ENCODE results near the gene PCYT2.

The PCYT2 gene

DNA sequence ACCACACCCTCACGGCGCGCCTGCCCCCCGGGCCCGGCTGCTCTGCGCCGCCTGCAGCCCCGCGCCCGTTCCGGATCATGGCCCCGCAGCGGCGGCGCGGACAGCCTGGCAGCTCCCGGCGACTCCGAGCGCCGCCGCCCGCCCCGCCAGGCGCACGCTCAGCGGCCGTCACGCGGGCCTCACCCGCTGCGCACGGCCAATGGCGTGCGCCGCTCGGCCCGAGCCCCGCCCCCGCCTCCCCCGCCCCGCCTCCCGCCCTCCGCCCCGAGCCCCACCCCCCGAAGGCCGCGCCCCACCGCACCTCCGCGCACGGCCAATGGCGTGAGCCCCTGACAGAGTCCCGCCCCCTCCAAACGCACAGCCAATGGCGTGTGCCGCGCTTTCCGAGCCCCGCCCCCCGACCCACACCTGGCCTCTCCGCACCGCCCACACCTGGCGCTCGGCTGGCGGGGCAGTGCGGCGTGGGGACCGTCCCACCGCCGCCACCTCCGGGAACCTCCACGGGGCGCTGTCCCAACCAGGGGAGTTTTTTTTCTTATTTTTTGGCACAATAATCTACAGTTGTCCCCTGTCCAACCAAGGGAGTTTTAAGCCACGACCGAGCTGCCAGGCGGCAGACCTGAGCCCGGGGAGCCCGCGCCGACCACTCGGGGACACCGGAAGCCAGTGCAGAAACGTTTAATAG lies at the start of gene PCYT2:
Gene PCYT2, minus strand, starts transcription at position 123 of the 685 bp plus-strand sequence. Its CDS starts 44 bp downstream, at position 79.
- peak; percentile 88 for DNase-seq

DNA sequence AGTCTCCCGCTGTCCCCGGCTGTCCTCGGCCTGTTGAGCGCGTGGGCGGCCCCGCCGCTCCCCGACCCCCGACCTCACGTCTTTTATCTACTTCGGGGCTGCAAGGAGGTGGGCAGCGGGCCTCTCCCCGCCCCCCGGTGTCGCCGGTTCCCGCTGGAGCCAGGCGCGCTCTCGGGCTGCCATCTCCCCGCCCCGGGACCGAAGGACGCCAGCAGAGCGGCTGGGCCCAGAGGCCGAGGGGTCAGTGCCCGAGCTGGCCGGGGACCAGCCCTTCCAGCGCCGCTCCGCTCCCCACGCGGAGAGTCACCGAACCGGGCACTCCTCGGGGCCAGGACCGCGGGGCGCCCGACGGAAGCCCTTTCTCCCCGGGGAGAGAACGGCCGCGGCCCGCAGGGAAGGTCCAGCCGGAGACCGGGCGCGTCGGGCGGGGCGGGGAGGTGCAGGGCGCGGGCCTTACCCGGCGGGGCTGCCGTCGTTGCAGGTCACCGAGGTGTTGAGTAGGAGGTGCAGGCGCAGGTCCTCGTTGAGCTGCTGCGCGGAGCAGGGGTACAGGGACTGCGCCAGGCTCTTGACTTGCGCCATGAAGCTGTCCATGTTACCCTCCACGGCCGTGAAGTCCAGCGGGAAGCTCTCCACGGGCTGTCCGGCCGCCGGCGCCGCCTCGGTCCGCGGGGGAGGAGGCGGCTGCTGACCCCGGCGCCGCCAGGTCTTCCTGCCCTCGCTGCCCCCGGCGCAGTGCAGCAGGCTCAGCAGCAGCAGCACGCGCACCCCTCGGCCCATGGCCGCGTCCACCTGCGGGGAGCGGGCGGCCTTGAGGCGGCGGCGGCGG lies 49.1 kb upstream of the PCYT2 start:
- no peak for DNase-seq

DNA sequence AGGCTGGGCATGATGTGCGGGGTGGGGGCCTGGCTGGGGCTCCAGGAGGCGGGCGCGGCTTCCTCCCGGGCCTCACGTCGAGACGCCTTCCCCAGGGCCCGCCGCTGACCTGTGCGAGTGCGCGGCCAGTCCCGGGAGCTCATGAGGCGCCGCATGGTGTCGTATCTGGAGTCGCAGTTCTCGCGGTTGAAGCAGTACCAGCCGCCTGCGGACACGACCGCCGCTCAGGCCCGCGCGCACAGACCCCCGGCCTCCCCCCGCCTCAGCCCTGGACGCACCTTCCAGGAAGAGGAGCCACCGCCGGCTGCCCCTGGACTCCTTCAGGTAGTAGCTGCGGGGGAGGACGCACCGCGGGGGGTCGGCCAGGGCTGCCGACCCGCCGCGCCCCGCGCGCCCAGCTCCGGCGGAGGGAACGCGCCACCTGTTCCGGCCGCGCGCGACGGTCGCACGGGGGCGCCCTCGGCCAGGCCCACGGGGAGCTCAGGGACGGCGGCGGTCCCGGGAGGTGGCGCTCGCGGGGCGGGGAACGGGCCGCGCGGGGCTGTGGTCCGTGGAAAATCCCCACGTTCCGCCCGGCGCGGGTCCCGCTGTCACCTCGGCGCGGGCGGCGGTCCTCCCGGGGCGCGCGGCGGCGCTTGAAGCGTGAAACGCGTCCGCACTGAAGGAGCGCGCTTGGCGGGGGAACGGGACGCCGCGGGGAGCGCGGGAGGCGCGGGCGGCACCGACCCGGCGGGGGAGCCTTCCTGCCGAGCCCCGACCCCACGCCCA lies 48.3 kb upstream of the PCYT2 start:
- DNase-seq: peak; percentile 72

DNA sequence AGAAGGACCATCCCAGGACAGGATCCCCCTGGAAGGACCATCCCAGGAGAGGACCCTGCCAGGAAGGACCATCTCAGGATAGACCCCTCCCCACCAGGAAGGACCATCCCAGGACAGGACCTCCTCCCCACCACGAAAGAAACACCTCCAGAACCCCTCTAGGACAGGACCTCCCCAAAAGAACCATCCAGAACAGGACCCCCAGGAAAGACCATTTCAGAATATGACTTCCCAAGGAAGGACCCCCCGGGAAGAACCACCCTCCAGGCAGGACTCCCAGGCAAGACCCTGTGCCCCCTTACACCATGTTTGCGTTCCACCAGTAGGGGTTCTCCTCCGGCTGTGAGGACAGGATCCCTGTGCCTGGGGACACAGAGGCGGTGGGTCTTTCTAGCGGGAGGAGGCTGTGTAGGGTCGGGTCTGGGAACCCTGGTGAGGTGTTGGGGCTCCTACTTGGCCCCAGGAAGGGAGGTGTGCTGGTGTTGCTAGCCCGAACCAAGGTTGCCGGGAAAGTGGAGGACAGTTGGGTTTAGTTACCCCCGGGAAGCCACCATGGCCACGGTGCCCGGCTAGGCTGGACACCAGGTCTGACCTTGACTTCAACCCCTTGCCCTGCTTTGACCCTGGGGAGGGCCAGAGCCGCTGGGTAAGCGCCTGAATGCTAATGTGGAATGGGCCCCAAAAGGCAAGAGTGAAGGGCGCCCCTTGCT lies 47.6 kb upstream of the PCYT2 start:
- no peak for DNase-seq

- no peak for DNase-seq
These were observed 46.7 kb upstream of the PCYT2 start for GRCh38 chr17:81957691-81958432.

- DNase-seq: no peak
These were observed 45.7 kb upstream of the PCYT2 start for GRCh38 chr17:81956607-81957589.

DNA sequence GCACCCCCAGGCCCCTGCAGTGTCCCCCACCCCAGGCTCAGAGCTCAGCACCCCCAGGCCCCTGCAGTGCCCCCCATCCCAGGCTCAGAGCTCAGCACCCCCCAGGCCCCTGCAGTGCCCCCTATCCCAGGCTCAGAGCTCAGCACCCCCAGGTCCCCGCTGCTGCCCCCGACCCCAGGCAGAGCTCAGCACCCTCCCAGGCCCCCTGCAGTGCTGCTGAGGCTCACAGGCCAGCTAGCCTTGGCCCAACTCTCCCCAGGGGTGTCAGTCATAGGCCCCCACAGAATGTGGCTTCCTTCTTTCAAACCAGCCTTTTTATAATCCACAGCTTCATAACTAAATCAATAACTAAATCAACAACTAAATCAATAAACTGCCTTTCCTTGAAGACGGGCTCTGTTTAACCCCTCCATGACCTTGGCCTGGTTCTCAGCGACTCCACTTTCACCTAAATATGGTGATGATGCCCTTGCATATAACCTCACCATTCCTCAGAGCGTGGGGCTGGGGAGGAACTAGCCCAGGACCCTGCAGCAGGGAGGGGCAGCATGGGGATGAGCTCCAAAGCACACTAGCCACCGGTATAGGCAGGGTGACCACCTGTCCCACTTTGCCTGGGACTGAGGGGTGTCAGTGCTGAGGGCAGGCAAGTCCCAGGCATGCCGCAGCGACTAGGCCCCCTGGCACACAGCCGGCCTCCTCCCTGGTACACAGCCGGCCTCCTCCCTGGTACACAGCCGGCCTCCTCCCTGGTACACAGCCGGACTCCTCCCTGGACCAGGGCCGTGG lies 44.8 kb upstream of the PCYT2 start:
- no peak for DNase-seq

DNA sequence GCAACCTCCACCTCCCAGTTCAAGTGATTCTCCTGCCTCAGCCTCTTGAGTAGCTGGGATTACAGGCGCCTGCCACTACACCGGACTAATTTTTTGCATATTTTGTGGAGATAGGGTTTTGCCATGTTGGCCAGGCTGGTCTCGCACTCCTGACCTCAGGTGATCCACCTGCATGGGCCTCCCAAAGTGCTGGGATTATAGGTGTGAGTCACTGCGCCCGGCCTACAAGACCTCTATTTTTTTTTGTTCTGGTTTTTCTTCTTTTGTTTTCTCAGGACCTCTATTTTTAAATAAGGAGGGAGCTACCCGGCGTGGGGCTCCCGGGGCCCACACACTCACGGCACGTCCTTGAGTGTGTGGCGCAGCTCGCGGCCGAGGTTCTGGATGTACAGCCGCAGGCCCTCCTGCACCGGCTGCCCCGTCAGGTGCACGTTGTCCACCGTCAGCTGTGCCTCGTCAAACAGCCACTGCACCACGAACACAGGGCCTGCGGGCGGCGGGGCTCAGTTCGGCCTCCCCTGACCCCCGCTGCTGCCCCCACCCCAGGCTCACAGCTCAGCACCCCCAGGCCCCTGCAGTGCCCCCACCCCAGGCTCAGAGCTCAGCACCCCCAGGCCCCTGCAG lies 44.0 kb upstream of the PCYT2 start:
- no peak for DNase-seq

- DNase-seq: no peak
These were observed 43.2 kb upstream of the PCYT2 start for GRCh38 chr17:81954131-81955057.

- DNase-seq: peak; percentile 32
These were observed 42.2 kb upstream of the PCYT2 start for GRCh38 chr17:81953443-81953842.

DNA sequence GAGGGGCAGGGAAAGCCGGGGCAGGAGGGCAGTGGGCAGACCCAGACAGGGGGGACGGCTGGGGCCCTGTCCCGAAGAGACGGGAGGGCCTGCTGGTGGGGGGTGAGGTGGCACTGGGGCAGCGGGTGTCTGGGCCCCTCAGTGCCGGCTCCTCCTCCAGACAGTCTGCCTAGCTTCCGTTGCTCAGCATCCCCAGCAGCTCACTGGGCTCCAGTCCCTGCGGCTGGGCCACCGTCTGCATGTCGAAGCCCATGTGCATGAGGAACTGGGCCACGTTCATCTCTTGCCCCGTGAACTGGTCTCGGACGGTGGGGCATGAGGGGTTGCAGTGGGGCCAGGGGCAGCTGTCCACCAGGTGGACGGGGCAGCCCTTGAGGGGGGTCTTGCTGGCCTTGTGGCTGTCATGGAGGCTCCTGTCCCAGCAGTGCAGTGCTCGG lies 41.6 kb upstream of the PCYT2 start:
- no peak for DNase-seq

DNA sequence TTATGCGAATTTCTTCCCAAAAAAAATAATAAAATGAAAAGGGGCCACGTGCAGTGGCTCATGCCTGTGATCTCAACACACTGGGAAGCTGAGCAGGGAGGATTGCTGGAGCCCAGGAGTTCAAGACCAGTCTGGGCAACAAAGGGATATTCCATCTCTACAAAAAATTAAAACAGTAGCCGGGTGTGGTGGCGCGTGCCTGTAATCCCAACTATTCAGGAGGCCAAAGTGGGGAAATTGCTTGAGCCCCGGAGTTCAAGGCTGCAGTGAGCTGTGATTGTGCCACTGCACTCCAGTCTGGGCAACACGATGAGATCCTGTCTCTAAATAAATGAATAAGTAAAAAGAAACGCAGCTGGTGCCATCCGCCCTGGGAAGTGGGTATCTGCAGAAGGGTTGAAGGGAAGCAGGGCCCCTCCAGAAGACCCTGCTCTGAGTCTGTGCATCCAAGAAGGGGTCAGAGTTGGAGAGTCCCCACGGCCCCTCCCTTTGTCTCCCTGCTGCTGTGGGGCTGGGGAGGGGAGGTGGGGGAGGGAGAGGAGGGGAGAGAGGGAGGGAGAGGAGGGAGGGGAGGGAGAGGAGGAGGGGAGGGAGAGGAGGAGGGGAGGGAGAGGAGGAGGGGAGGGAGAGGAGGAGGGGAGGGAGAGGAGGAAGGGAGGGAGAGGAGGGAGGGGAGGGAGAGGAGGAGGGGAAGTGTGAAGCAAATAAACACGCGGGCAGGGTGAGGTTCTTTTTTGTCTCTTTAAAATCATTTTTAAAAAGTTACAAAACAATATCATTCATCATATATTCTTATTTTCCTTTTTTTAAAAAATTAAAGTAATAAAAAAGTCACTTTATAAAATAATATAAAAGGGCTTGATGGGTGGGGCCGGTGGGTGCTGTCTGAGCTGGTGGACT lies 40.8 kb upstream of the PCYT2 start:
- no peak for DNase-seq

DNA sequence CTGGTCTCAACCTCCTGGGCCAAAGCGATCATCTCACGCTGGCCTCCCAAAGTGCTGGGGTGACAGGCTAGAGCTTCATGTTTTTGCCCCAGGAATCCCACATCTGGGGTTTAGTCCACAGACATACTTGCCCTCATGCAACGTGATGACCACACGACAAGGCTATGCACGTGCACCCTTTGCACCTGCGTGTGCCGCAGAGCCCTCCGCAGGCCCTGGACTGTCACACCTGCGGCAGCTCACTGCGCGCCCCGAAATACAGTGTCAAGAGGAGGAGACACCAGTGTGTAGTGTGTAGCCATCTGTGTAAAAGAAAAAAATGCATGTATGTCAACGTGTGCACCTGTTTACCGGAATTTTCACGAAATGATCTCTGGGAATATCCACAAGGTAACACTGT lies 39.3 kb upstream of the PCYT2 start:
- no peak for DNase-seq

DNA sequence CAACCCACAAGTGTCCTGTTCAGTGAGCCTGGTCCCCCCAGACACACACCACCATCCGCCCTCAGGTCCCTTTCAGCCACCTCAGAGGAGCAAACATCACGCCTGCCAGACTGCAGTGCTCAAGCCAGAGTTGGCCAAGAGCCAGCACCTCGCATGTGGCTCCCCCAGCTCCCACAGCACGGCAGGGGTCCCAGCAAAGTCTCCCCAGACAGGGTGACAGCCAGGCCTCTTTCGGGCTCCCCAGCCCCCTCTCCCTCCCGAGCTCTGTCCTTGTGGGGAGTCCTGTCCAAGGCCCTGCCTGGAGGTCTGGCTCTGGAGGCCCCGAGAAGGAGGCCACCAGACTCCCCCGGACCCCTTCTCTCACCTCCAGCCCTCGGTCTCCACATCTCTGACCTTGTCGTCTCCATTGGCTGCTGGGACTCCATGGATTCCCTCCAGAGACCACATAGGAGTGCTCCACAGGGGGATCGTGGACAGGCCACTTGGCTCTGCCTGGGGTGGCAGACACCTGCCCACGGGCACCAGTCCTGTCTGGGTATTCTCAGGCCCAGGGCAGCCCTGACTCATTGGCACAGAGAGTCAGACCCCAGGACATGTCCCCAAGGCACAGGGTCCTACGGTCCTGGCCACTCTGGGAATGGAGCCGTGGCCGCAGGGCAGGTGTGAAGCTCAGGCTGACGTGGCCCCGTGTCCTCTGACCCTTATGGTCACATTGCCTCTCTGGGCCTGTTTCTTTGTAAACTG lies 37.6 kb upstream of the PCYT2 start:
- no peak for DNase-seq

DNA sequence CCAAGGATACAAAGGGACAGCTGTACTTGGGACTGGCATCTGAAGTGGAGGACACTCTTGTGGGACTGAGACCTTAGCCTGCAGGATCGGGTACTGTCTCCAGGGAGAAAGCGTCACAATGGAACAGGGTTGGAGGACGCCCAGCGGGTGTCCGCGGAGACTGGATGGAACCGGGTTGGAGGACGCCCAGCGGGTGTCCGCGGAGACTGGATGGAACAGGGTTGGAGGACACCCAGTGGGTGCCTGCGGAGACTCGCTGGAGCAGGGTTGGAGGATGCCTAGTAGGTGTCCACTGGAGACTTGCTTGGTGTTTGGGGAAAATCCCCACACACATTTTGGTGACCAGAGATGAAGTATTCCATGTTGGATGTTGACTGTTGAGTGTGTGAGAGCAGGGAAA lies 36.0 kb upstream of the PCYT2 start, which contains the start of gene MYADML2:
Gene MYADML2, minus strand, starts transcription at position 45 of the 400 bp plus-strand sequence. CDS start 5,492 bp downstream, outside the sequence.
- DNase-seq: no peak

- DNase-seq: no peak
These were observed 33.7 kb upstream of the PCYT2 start for GRCh38 chr17:81944858-81945257.

Measured in OCI-M1 (cell line).